Fibroblast of lung (primary cell): ENCODE data around the gene PCNT.

Experiments
- CTCF ChIP-seq, 2 donors: IDR thresholded peaks in 1 of 2; conservative IDR thresholded peaks in 1 of 2; 1 replicate in 1 of 2; 2 replicates in 1 of 2; pipeline ENCODE4 v1.5.1; 2011 to 2012; ENCODE audit warnings: low read length in 2 of 2, control low read depth in 1 of 2, inconsistent platforms in 1 of 2, low read depth in 1 of 2, mild to moderate bottlenecking in 1 of 2
- EZH2 ChIP-seq: IDR thresholded peaks from 2 replicates; pipeline ENCODE4 v1.5.1; 2012; ENCODE audit warnings: low read length, control low read depth, mild to moderate bottlenecking; ENCODE audit errors: missing control alignments

GRCh38 chr21:46362946-46363345 is 39.0 kb downstream of the PCNT start:
- TF ChIP-seq EZH2 (no peak), CTCF (conservative IDR thresholded peaks at IDR 0.05 in 1 of 2, IDR thresholded peaks at IDR 0.05 in 1 of 2; ENCODE audit: low read depth in 1 of 2, low read length in 2 of 2) (no peak)
